Mucosa of rectum (tissue), 2 donors: Measurements from ENCODE around the gene ZNF91.
"Not testable (repeated sequence)": the region's sequence is repeated elsewhere in the genome, so short reads cannot be mapped to it uniquely, and the experiment has no call there.

ENCODE experiments used
- H3K27ac ChIP-seq, 2 donors: one replicate each; pipeline ENCODE4 v1.7.0; 2013; ENCODE audit warnings: inconsistent platforms in 2 of 2, low read depth in 2 of 2, low read length in 2 of 2
- H3K27me3 ChIP-seq, 2 donors: one replicate each; pipeline ENCODE4 v1.7.0; 2013; ENCODE audit warnings: low read length in 2 of 2; ENCODE audit not compliant: control insufficient read depth in 2 of 2, insufficient read depth in 2 of 2
- H3K36me3 ChIP-seq, 2 donors: one replicate each; pipeline ENCODE4 v1.7.0; 2013; ENCODE audit warnings: low read length in 2 of 2; ENCODE audit not compliant: control insufficient read depth in 2 of 2, insufficient read depth in 2 of 2
- H3K4me1 ChIP-seq, 2 donors: one replicate each; pipeline ENCODE4 v1.7.0; 2013; ENCODE audit warnings: low read length in 2 of 2, mild to moderate bottlenecking in 1 of 2; ENCODE audit not compliant: control insufficient read depth in 2 of 2, insufficient read depth in 2 of 2
- H3K4me3 ChIP-seq, 2 donors: one replicate each; pipeline ENCODE4 v1.7.0; 2013; ENCODE audit warnings: low read length in 2 of 2
- H3K9ac ChIP-seq, 2 donors: one replicate each; pipeline ENCODE4 v1.7.0; 2013; ENCODE audit warnings: low read length in 2 of 2, low read depth in 1 of 2, mild to moderate bottlenecking in 1 of 2
- H3K9me3 ChIP-seq, 2 donors: one replicate each; pipeline ENCODE4 v1.7.0; 2013; ENCODE audit warnings: low read length in 2 of 2; ENCODE audit not compliant: control insufficient read depth in 2 of 2
- donor health status: healthy.
- donor health status: Normal muscosa, but diverticular disease.

The ZNF91 gene

DNA sequence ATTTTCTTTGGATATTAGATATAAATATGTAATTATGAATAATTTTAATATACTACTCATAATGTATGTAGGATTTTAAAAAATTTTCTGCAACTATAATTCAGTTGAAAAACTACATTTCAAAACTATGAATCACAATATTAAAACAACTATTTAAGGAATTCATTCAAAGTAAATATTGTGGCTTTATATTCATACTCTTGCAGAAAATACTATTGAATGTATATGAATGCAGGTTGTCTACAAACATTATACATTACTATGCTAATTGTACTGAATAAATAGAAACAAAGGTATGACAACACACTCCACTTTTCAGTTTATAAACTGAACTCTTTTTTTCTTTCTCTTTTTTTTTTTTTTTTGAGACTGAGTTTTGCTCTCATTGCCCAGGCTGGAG lies 14.2 kb downstream of the ZNF91 start:
- Histone ChIP-seq H3K4me3 (no peak overlapping the region), H3K4me1 (no peaks in the 10 kb centered on the region), H3K27me3 (no peaks in the 10 kb centered on the region), H3K27ac (no peak overlapping the region), H3K36me3 (peaks cover 44 to 60% of the 10 kb centered on the region in 2 donors), H3K9ac (no peak overlapping the region), H3K9me3 (peaks cover 20 to 33% of the 10 kb centered on the region in 2 donors)

DNA sequence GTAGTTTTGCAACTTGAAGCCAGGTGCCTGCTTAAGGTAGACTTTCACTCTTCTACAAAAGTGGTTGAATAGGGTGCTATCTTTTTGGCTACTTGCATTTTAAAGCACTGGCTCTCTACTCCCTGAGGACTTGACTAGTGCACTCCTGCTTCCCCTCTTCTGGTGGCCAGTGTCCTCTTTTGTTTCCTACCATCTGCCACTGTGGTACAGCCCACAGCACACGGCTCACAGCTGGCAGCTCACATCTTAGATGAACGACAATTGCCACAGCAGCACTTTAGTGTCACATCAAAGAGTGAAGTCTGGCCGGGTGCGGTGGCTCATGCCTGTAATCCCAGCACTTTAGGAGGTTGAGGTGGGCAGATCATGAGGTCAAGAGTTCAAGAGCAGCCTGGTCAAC lies 15.6 kb downstream of the ZNF91 start:
- H3K36me3 ChIP-seq, result peaks cover 38 to 53% of the 10 kb centered on the region in 2 donors
- not testable (repeated sequence) for H3K27me3 ChIP-seq, H3K4me1 ChIP-seq, H3K4me3 ChIP-seq, H3K27ac ChIP-seq, H3K9ac ChIP-seq
- H3K9me3 ChIP-seq, result peaks cover 19 to 33% of the 10 kb centered on the region in 2 donors

DNA sequence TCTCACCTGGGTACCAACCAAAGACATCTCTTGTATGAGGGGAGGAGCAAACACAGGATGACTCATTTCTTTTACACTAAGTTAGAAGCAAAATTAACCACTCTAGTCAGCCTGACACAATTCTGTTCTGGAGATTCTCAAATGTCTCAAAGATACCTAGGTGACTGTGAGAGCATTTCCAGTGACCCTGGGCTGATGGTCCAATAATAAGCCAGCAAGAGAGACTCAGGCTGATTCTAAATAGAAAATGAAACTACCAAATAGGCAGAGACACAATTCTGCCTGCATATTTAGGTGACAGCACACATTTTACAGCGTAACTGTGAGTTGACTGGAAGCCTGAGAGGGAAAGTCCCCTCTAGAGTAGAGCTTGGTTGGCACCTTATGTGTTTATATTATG lies 16.3 kb downstream of the ZNF91 start:
- no peaks in the 10 kb centered on the region for H3K4me1 ChIP-seq
- H3K9me3 ChIP-seq, result peaks cover 16 to 32% of the 10 kb centered on the region in 2 donors
- H3K36me3 ChIP-seq, result peaks cover 31 to 48% of the 10 kb centered on the region in 2 donors
- H3K27ac ChIP-seq, result no peak overlapping the region
- H3K4me3 ChIP-seq, result no peak overlapping the region
- H3K27me3 ChIP-seq, result no peaks in the 10 kb centered on the region
- no peak overlapping the region for H3K9ac ChIP-seq

DNA sequence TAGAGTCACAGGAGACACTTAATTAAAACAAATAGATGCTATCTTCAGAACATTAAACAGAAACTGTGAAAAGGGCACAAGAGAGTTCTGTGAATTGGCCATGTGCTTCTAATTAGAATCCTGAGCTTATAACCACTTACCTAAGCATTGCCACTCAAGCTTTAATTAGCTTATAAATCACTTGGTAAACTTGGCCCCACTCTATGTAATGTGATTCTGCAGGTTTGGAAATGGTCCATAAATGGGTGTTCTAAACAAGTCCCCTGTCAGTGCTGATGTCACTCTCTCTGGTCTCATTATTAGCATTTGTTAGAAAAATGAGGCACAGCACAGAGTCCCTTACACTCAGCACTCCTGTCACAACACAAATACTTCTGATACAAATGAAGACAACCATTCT lies 18.0 kb downstream of the ZNF91 start:
- H3K36me3 ChIP-seq, result peaks cover 41 to 47% of the 10 kb centered on the region in 2 donors

DNA sequence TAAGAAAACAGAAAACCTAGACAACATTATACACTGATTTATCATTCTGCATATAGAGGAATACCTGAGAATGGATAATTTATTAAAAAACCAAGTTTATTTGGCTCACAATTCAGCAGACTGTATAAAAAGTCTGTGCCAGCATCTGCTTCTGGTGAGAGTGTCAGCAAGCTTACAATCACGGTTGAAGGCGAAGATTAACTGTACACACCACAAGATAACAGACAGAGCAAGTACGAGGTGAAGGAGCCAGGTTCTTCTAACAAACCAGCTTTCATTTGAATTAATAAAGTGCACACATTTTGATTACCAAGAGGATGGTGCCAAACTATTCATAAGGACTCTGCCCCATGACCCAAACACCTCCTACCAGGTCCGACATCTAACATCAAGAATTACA lies 28.8 kb downstream of the ZNF91 start:
- H3K27ac ChIP-seq, result no peak overlapping the region
- peaks cover 40 to 62% of the 10 kb centered on the region in 2 donors for H3K9me3 ChIP-seq
- no peak overlapping the region for H3K9ac ChIP-seq
- peaks cover 49 to 62% of the 10 kb centered on the region in 2 donors for H3K36me3 ChIP-seq
- peak overlapping the region in 1 of 2 donors; percentile 2 for H3K4me3 ChIP-seq
- H3K4me1 ChIP-seq, result no peaks in the 10 kb centered on the region
- H3K27me3 ChIP-seq, result no peaks in the 10 kb centered on the region

More for the DNA sequence above, 18.0 kb downstream of the ZNF91 start:
- Histone ChIP-seq H3K4me3 (no peak overlapping the region), H3K9ac (no peak overlapping the region), H3K27me3 (no peaks in the 10 kb centered on the region), H3K4me1 (no peaks in the 10 kb centered on the region), H3K9me3 (peaks cover 14 to 43% of the 10 kb centered on the region in 2 donors), H3K27ac (no peak overlapping the region)

DNA sequence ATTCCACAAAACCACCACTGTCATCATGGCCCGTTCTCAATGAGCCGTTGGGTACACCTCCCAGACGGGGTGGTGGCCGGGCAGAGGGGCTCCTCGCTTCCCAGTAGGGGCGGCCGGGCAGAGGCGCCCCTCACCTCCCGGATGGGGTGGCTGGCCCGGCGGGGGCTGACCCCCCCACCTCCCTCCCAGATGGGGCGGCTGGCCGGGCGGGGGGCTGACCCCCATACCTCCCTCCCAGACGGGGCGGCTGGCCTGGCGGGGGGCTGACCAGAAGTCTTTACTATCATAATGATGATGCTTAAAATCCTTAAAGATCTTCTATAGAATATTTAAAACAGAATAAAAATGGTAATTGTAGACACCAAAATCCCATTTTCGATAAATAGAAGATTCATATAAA lies 29.2 kb downstream of the ZNF91 start:
- not testable (repeated sequence) for H3K9ac ChIP-seq, H3K27ac ChIP-seq, H3K4me1 ChIP-seq, H3K4me3 ChIP-seq, H3K27me3 ChIP-seq
- Histone ChIP-seq H3K36me3 (peaks cover 46 to 58% of the 10 kb centered on the region in 2 donors), H3K9me3 (peaks cover 43 to 63% of the 10 kb centered on the region in 2 donors)

DNA sequence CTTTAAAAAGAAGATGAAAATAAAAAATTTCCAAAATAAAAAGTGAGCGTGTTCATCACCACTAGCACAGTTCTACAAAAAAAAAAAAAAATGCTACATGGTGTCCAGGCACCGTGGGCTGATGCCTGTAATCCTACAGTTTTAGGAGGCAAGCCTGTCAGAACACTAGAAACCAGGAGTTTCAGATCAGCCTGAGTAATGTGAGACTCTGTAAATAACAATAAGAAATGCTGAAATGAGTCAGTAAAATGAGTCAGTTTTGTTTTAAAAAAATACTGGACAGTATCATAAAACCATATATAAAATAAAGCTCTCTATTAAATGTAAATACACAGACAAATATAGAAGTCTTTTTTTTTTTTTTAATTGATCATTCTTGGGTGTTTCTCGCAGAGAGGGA lies 30.0 kb downstream of the ZNF91 start:
- Histone ChIP-seq H3K27me3 (no peaks in the 10 kb centered on the region), H3K4me1 (no peaks in the 10 kb centered on the region), H3K9ac (no peak overlapping the region), H3K36me3 (peaks cover 38 to 50% of the 10 kb centered on the region in 2 donors), H3K9me3 (peaks cover 43 to 61% of the 10 kb centered on the region in 2 donors), H3K4me3 (peak overlapping the region in 1 of 2 donors; percentile 28), H3K27ac (no peak overlapping the region)

DNA sequence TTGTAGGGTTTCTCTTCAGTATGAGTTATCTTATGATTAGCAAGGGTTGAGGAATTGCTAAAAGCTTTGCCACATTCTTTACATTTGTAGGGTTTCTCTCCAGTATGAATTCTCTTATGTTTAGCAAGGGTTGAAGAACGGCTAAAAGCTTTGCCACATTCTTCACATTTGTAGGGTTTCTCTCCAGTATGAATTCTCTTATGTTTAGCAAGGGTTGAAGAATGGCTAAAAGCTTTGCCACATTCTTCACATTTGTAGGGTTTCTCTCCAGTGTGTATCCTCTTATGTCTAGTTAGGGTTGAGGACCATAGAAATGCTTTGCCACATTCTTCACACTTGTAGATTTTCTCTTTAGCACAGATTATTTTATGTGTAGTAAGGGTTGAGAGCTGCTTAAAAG lies 33.4 kb downstream of the ZNF91 start:
- not testable (repeated sequence) for H3K9ac ChIP-seq, H3K27me3 ChIP-seq, H3K27ac ChIP-seq, H3K4me1 ChIP-seq
- Histone ChIP-seq H3K36me3 (peaks cover 26 to 29% of the 10 kb centered on the region in 2 donors), H3K9me3 (peaks cover 55 to 66% of the 10 kb centered on the region in 2 donors), H3K4me3 (peak overlapping the region in 1 of 2 donors; percentile 35)

DNA sequence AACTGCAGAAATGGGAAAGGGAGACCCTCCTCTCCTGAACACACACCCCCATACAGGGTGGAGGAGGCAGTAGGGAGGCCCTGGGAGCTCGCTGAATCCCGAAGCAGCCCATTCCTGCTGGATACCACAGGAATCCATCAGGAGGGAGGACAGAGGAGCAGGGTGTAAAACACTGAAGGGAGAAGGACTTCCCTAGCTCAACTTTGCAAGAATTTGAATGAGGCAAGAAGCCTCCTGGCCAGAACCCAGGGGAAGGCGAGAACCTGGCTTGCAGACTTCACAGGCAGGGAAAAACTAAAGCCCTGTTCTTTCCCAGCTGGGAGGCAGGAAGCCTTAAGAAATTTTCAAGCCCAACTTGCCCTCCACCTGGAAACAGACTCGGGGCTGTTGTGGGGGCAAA lies 43.5 kb downstream of the ZNF91 start:
- H3K36me3 ChIP-seq, result peaks cover 51% of the 10 kb centered on the region in 2 donors
- H3K27ac ChIP-seq, result no peak overlapping the region
- H3K9me3 ChIP-seq, result peaks cover 62 to 64% of the 10 kb centered on the region in 2 donors

DNA sequence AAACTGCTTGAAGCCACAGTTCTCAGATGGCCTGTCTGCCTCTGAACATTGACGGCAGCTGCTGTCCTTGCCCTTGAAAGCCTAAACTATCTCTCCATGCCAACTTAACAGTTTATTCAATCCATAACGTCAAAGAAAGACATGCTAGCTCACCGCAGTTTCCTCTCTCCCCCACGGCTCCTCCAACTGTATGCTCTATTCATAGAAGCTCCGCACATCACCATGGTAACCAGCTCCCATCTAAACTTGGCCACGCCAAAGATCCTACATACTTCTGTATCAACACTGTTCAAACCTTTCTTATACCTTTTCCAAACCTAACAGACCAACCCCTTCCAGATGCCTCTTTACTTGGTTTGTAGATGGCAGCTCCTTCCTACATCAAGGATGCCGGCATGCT lies 48.6 kb downstream of the ZNF91 start:
- H3K9me3 ChIP-seq, result peaks cover 42 to 64% of the 10 kb centered on the region in 2 donors
- H3K4me1 ChIP-seq, result no peaks in the 10 kb centered on the region
- H3K4me3 ChIP-seq, result peak overlapping the region in 1 of 2 donors; percentile 17
- H3K36me3 ChIP-seq, result peaks cover 60 to 65% of the 10 kb centered on the region in 2 donors
- H3K27ac ChIP-seq, result no peak overlapping the region
- no peaks in the 10 kb centered on the region for H3K27me3 ChIP-seq
- no peak overlapping the region for H3K9ac ChIP-seq

More for the DNA sequence above, 43.5 kb downstream of the ZNF91 start:
- no peak overlapping the region for H3K9ac ChIP-seq
- H3K27me3 ChIP-seq, result no peaks in the 10 kb centered on the region
- H3K4me3 ChIP-seq, result peak overlapping the region in 1 of 2 donors; percentile 2
- no peaks in the 10 kb centered on the region for H3K4me1 ChIP-seq

DNA sequence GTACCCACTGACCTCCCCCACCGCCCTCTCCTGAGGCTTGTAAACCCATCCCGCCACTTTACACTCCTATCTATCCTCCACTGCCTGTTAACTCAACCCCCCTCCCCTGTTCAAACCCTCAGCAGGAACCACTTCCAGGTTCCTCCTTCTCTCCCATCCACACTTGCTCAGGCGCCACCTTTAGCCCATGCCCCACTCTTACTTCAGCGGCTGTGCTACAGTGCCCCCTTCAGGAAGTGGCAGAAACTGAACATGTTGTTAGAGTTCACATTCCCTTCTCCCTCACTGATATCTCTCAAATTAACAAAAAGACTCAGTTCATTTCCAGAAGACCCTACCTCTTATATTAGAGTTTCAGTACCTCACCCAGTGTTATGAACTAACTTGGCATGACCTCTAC lies 49.4 kb downstream of the ZNF91 start:
- Histone ChIP-seq H3K27me3 (no peaks in the 10 kb centered on the region), H3K36me3 (peaks cover 63% of the 10 kb centered on the region in 2 donors), H3K4me1 (no peaks in the 10 kb centered on the region), H3K9ac (no peak overlapping the region), H3K9me3 (peaks cover 36 to 62% of the 10 kb centered on the region in 2 donors), H3K27ac (no peak overlapping the region), H3K4me3 (no peak overlapping the region)
